Activated CD4-positive, alpha-beta T cell treated with anti-CD3 and anti-CD28 coated beads, Interleukin-2, amount 50 U/mL, for 16 hours (primary cell): Measurements from ENCODE around the gene IGFALS.

Experiments used
- DNase-seq: peaks from one replicate; pipeline ENCODE4 v3.0.0-alpha.2; 2020

The IGFALS gene

GRCh38 chr16:1763521-1764511 lies 29.7 kb downstream of the IGFALS start:
- no peak for DNase-seq

- DNase-seq, result no peak
Measured at GRCh38 chr16:1762879-1763520, 30.5 kb downstream of the IGFALS start.

GRCh38 chr16:1762196-1762878 lies 31.2 kb downstream of the IGFALS start:
- DNase-seq, result no peak

- DNase-seq, result no peak
Measured at GRCh38 chr16:1761751-1762150, 31.8 kb downstream of the IGFALS start.

GRCh38 chr16:1760911-1761310 lies 32.6 kb downstream of the IGFALS start:
- DNase-seq, result no peak

- no peak for DNase-seq
Measured at GRCh38 chr16:1759511-1759910, 34.0 kb downstream of the IGFALS start.

GRCh38 chr16:1758923-1759322 lies 34.6 kb downstream of the IGFALS start:
- DNase-seq, result no peak

GRCh38 chr16:1757714-1758461 lies 35.6 kb downstream of the IGFALS start:
- DNase-seq, result no peak

GRCh38 chr16:1754204-1754603 lies 39.3 kb downstream of the IGFALS start:
- no peak for DNase-seq

- DNase-seq, result no peak
Measured at GRCh38 chr16:1752853-1753252, 40.7 kb downstream of the IGFALS start.

GRCh38 chr16:1751946-1752345 lies 41.6 kb downstream of the IGFALS start:
- DNase-seq, result no peak

GRCh38 chr16:1749152-1750117 lies 44.1 kb downstream of the IGFALS start:
- DNase-seq, result no peak

GRCh38 chr16:1747934-1748333 lies 45.6 kb downstream of the IGFALS start:
- no peak for DNase-seq

- no peak for DNase-seq
Measured at GRCh38 chr16:1746693-1747195, 46.8 kb downstream of the IGFALS start.

- no peak for DNase-seq
Measured at GRCh38 chr16:1745900-1746692, 47.4 kb downstream of the IGFALS start.

GRCh38 chr16:1745181-1745899 lies 48.2 kb downstream of the IGFALS start:
- DNase-seq, result no peak

- DNase-seq, result no peak
Measured at GRCh38 chr16:1744338-1744840, 49.1 kb downstream of the IGFALS start.

- DNase-seq, result no peak
Measured at GRCh38 chr16:1743376-1744337, 49.8 kb downstream of the IGFALS start.
